GM20000 (cell line): ENCODE results near the gene PTCD1.

ENCODE experiments used
- DNase-seq: peaks from one replicate; pipeline ENCODE4 v3.0.0; 2012; ENCODE audit warnings: low spot score
- TF ChIP-seq, protein P1 (sequence below): IDR thresholded peaks from 2 replicates; pipeline ENCODE4 v1.5.1; 2012; ENCODE audit warnings: mild to moderate bottlenecking, control low read depth; ENCODE audit errors: extremely low read depth, missing control alignments

The PTCD1 gene

DNA sequence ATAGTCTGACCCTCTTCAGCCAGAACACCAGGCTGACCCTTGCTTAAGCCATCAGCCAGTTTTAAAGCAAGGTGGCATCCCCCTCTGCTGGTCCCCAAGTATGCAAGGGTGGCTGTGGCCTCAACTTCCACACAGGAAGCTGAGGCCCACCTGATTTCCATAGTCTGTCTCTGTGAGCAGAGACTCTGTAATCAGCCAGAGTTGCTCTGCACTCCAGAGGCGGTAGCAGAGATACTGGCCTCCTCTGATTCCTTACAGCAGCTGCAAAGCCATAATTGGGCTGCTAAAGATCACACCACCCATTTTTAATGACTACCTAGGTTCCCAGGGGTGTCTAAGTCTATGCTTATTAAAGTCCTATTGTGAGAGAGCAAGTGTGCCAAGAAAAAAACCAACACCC, 32.0 kb downstream of the PTCD1 start:
- TF ChIP-seq, protein P1, sequence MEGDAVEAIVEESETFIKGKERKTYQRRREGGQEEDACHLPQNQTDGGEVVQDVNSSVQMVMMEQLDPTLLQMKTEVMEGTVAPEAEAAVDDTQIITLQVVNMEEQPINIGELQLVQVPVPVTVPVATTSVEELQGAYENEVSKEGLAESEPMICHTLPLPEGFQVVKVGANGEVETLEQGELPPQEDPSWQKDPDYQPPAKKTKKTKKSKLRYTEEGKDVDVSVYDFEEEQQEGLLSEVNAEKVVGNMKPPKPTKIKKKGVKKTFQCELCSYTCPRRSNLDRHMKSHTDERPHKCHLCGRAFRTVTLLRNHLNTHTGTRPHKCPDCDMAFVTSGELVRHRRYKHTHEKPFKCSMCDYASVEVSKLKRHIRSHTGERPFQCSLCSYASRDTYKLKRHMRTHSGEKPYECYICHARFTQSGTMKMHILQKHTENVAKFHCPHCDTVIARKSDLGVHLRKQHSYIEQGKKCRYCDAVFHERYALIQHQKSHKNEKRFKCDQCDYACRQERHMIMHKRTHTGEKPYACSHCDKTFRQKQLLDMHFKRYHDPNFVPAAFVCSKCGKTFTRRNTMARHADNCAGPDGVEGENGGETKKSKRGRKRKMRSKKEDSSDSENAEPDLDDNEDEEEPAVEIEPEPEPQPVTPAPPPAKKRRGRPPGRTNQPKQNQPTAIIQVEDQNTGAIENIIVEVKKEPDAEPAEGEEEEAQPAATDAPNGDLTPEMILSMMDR, result no peak
- no peak for DNase-seq

DNA sequence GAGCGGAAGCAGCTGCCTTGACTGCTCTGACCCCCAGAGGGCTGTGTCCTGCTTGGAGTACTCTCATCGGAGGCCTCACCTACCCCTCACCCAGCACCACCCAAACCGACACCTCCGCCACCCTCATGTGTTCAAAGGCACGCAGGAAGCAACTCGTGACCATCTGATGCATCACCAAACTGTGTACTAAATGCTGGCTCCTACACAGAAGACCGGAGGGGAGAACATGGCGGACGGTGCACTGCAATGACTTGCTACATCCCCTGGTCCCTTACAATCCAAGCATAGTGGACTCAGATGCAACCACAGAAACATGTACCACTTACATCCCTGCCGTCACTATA, 33.6 kb downstream of the PTCD1 start:
- TF ChIP-seq, protein P1, result no peak
- DNase-seq, result no peak

DNA sequence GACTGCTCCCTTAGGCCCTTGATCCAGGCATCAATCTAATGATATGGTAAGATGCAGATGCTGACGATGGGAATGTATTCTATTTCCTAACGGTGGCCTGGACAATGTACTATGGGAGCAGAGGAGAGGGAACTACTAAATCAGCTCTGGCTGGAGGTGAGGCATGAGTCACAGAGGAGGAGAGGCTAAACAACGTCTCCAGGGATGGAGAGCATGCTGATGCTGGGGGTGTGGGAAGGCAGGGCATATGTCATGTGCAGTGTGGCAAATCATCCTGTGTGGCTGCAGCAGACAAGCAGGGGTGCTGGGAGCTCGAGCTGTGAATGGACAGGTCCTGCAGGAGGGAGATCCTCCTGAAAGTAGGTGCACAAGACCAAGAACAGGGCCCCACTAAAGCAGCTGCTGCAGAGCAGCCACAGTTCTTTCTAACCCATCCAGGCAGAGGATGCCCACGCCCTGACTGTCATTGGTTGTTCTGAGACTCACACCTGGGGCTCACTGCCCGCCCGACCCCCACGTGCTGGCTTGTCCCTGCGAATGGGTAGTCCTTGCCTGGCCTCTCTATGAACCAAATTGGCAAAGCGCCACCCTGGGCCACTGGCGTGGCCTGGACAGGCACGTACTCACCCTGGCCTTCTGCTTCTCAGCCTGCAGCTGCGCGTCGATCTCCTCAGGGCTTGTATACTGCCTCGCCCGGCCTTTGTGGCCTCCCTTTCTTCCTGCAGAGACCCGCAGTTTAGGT, 34.2 kb downstream of the PTCD1 start:
- TF ChIP-seq, protein P1, result no peak
- DNase-seq, result no peak

DNA sequence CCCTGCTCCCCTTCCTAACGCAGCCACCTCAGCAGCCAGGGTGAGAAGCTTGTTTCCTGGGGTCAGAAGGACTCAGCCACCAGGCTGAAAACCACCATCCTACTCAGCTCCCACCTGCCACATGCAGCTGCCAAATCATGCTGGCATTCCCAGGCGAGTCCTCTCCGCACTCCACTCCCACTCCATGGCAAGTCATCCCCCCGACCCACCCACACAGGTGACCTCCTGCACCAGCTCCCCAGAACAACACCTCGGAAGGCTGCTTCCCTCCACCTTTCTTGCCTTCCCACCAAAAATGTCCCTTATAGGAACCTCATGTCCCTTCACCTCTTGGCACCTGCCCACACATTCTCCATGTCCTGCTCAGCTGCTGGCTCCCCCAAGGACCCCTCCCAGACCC, 34.8 kb downstream of the PTCD1 start:
- DNase-seq, result no peak
- TF ChIP-seq, protein P1, result no peak

DNA sequence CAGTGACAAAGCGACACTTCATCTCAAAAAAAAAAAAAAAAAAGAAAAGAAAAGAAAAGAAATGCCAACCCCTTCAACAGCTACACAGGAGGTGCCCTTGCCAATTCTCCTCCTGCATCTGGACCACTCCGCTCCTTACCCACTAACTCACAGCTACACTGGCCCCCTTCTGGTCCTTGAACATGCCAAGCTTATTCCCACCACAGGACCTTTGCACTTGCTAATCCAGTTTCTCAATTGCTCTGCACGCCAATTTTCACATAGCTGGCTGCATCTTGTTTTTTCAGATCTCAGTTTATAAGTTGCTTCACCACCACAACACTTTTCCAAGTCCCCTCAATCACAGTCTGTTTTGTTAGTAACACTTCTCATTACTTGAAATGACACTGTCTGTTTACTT, 35.7 kb downstream of the PTCD1 start:
- TF ChIP-seq, protein P1, result no peak
- DNase-seq, result no peak

DNA sequence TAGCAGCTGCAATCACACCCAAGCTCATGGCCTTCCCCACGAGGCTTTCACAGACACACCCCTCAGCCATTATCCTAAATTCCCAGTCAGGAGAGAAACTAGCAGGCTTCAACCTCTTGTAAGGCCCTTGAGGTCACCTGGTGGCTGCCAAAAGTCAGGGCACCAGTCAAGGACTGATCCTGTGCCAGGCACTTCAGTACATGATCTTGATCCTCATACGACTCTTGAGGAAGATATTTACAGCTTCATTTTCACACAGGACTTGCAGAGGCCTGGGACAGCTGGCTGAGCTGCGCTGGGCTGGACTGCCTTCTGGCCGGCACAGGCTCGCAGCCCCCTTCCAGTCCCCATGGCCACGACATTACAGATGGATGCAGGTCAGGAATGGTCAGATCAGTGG, 39.0 kb downstream of the PTCD1 start:
- TF ChIP-seq, protein P1, result no peak

DNA sequence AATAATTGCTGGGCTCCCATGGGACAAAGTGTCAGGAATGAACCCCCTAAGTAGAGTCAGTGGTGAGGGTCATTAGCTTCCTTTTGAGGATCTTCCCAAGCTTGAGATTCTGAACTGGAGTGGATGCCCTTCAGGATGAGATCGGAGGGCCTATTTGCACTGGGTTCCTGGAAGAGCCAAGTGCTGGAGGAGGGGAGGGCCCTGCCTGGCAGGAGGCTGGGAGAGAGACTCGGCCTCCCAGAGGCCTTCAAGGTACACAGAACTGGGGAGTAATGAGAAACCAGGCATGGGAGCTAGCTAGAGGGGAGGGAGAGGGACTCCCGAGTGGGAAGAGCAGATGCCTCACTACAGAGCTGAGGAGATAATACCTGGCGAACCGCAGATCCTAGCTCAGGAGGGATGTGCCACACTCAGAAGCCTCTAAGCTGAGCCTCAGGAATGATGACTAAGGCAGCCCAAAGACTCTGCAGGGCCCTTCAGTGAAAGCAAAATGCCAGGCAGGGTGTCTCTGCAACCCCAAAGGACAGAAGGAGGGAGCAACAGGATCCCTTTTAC, 39.6 kb downstream of the PTCD1 start:
- DNase-seq, result no peak
- TF ChIP-seq, protein P1, result no peak

More for the DNA sequence above, 39.0 kb downstream of the PTCD1 start:
- no peak for DNase-seq
